ENCODE data around the gene JPT2.
A peak's percentile ranks its signal among the peaks of the same experiment; 100 is the strongest.
"Not testable (repeated sequence)": the region's sequence is repeated elsewhere in the genome, so short reads cannot be mapped to it uniquely, and the experiment has no call there.

JPT2 gene

GRCh38 chr16:1676661-1677060 lies 1.4 kb upstream of the JPT2 start:
- DNase-seq (ENCODE audit: low spot score): no peak

GRCh38 chr16:1677339-1677738 lies 740 bp upstream of the JPT2 start:
- no peak for DNase-seq (ENCODE audit: low spot score)

DNA sequence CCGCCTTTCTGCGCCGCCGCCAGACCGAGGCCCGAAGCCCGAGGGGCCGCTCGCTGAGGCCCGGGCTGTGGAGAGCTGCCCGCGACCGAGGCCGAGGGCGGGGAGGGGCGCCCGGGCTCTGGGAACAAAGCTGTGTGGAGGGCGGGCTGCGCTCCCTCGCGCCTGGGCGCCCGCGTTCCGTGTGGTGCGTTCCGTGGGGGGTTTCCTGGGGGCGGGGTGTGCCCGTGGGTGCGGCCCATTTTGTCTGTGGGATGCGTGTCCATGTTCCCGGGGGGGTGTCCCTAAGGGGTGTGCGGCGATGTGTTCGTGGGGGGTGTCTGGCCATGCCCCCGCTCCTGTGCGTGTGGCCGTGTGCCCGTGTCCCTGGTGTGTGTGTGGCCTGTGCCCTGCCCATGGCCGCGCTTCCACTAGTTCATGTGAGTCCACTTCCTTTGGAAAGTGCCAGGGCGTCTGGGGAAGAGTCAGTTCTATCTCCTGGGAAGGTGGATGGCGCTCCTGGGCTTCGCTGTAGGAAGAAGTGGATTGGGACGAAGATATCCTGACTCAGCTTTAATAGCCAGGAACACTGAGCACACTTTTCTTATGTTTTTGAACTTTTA lies 520 bp downstream of the JPT2 start:
- DNase-seq (ENCODE audit: low spot score): peak; percentile 53

GRCh38 chr16:1680361-1680760 lies 2.3 kb downstream of the JPT2 start:
- DNase-seq (ENCODE audit: low spot score): no peak

GRCh38 chr16:1681032-1681431 lies 3.0 kb downstream of the JPT2 start:
- DNase-seq (ENCODE audit: low spot score): no peak

- DNase-seq (ENCODE audit: low spot score): no peak
These were observed 9.6 kb downstream of the JPT2 start for GRCh38 chr16:1687427-1688316.

DNA sequence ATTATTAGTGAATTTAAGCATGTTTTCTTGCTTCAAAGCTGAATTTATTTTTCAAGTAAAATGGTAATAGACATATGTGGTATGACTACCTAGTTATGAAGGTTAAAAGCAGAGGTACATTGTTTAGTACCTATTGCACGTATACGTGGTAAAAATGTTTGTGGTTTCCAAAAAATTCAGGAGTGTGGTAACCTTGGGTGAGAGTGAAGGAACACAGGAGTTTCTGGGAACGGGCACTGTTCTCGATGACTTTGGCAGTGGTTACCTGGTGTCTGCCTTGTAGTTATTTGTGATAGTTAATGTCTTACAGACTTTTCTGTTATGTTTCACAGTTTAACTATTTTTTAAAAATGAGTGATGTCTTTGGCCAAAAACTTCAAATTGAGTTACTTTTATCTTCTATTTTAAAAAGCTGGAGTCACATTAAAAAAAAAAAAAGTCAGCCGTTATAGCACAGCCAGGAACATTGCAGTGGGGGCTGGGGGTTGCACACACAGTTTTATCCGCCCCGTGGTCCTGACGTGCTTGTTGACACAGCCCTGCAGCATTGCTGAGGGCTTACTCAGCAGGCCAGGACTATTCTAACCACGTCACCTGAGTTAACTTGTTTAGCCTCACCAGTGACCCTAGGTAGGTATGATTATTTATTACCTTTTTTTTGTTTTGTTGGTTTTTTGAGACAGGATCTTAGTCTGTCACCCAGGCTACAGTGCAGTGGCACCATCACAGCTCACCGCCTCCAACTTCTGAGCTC lies 10.9 kb downstream of the JPT2 start:
- peak; percentile 62 for DNase-seq (ENCODE audit: low spot score)

DNA sequence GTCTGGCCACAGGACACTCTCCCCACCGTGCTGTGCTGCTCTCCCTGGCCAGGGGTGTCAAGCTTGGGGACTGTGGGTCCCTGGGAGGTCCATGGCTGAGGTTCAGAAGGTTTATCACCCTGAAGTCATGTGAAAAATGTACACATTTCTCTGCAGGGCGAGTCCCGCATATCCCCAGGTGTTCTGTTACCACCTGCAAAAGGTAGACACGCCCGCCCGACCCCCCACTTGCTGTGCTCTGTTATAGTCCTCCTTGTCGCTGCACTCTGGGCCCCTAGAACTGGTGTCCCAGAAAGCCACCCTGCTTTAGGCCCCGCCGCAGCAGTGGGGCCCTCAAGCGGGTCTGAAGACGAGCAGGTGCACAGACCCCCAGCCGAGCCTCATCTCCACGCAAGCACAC lies 11.8 kb downstream of the JPT2 start:
- no peak for DNase-seq (ENCODE audit: low spot score)

GRCh38 chr16:1690810-1691209 lies 12.7 kb downstream of the JPT2 start:
- DNase-seq (ENCODE audit: low spot score): no peak

GRCh38 chr16:1691276-1691675 lies 13.2 kb downstream of the JPT2 start:
- DNase-seq (ENCODE audit: low spot score): no peak

GRCh38 chr16:1691956-1692355 lies 13.9 kb downstream of the JPT2 start:
- no peak for DNase-seq (ENCODE audit: low spot score)

GRCh38 chr16:1696863-1697262 lies 18.8 kb downstream of the JPT2 start:
- no peak for DNase-seq (ENCODE audit: low spot score)

GRCh38 chr16:1698680-1699079 lies 20.6 kb downstream of the JPT2 start:
- no peak for DNase-seq (ENCODE audit: low spot score)

- no peak for DNase-seq (ENCODE audit: low spot score)
These were observed 22.2 kb downstream of the JPT2 start for GRCh38 chr16:1700246-1700645.

DNA sequence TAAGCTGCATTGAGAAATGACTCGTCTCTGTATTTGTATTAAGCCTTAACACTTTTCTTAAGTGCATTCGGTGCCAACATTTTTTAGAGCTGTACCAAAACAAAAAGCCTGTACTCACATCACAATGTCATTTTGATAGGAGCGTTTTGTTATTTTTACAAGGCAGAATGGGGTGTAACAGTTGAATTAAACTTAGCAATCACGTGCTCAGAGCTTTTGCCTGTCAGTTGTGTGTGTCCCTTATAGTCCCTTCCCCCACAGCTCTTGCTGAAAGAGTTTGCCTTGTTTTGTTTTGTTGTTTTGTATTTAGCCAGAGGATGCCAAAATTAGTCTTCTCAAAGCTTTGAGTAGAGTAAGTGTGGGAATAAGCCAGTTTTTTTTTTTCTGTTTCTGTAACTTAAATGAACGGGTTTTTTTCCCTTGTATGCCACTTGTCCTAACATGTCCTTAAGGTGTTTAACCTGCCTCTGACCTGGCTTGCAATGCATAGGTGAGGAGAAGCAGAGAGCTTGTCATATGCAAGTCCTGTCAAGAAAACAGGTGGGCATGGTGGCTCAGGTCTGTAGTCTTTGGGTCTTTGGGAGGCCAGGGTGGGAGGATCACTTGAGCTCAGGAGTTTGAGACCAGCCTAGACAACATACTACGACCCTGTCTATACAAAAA lies 23.3 kb downstream of the JPT2 start:
- DNase-seq (ENCODE audit: low spot score): no peak

DNA sequence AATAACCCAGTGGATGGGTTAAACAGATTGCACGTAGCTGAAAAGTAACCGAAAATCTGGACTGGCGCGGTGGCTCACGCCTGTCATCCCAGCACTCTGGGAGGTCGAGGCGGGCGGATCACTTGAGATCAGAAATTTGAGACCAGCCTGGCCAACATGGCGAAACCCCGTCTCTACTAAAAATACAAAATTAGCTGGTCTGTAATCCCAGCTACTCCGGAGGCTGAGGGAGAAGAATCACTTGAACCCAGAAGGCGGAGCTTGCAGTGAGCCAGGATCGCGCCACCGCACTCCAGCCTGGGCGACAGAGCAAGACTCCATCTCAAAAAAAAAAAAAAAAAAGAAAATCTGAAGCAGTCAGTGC lies 27.2 kb downstream of the JPT2 start:
- DNase-seq (ENCODE audit: low spot score): not testable (repeated sequence)

- peak; percentile 81 for DNase-seq (ENCODE audit: low spot score)
These were observed 27.8 kb downstream of the JPT2 start, which contains the start of gene MAPK8IP3 for GRCh38 chr16:1705688-1706385. TSS of gene MAPK8IP3 (plus strand) at chr16:1706195. CDS start at chr16:1706340, 145 bp downstream.

GRCh38 chr16:1706386-1707192 lies 28.5 kb downstream of the JPT2 start:
- DNase-seq (ENCODE audit: low spot score): peak; percentile 30

DNA sequence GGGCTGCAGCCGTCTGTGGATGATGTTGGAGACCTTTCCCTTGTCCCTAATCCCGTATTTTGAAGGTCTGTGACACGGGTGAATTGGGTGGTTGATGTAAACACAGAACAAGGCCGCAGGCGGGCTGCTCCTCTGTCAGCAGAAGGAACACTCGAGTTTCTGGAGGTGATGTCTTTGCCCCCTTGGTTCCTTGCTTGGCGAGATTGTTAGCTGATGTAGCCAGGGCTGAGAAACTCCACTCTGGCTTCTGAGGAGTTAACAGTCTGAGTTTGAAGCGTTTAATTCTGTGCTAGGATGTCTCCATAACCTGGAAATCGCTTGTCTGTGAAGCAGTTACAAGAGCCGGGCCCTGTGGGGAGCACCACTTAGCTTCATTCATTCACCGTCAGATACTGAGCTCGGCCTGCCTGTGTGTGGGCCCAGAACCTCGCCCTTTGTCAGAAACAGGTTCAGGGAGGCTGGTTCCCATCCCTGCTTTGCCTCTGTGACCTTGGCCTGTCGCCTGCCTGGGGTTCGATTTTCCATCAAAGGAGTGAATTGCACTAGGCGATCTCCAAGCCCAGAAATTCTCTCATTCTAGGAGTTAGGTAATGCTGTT lies 29.2 kb downstream of the JPT2 start:
- DNase-seq (ENCODE audit: low spot score): no peak

GRCh38 chr16:1708083-1708767 lies 30.1 kb downstream of the JPT2 start:
- no peak for DNase-seq (ENCODE audit: low spot score)

Data from SW480 (cell line).